Loucy (cell line): Measurements from ENCODE around the gene TUFT1.

Experiments used
- H2AFZ ChIP-seq: fragments of 200-600 bp; sonication (generic); 2 replicates; pipeline ENCODE4 v1.6.0; 2016; ENCODE audit warnings: antibody characterized with exemption, mild to moderate bottlenecking, low read length, moderate library complexity
- H3F3A ChIP-seq: fragments of 200-600 bp; 2 replicates; pipeline ENCODE4 v1.6.0; 2016; ENCODE audit warnings: antibody characterized with exemption, low read depth, mild to moderate bottlenecking
- H3K27me3 ChIP-seq: fragments of 200-600 bp; sonication (generic); 2 replicates; pipeline ENCODE4 v1.6.1; 2014; ENCODE audit warnings: low read length, mild to moderate bottlenecking; ENCODE audit not compliant: insufficient read depth, poor library complexity, severe bottlenecking
- H3K36me3 ChIP-seq: fragments of 200-600 bp; sonication (generic); 2 replicates; pipeline ENCODE4 v1.6.1; 2016; ENCODE audit warnings: low read length; ENCODE audit not compliant: insufficient read depth
- H3K4me1 ChIP-seq: fragments of 200-600 bp; sonication (generic); 2 replicates; pipeline ENCODE4 v1.5.1; 2014; ENCODE audit warnings: low read length, mild to moderate bottlenecking; ENCODE audit not compliant: insufficient read depth, poor library complexity, severe bottlenecking
- H3K4me2 ChIP-seq: fragments of 200-600 bp; sonication (generic); 2 replicates; pipeline ENCODE4 v1.6.0; 2014; ENCODE audit warnings: antibody characterized with exemption, low read length, low read depth, mild to moderate bottlenecking; ENCODE audit not compliant: poor library complexity, severe bottlenecking
- H3K4me3 ChIP-seq: fragments of 200-600 bp; sonication (generic); 2 replicates; pipeline ENCODE4 v1.5.1; 2014; ENCODE audit warnings: low read length, mild to moderate bottlenecking, mixed read lengths; ENCODE audit not compliant: poor library complexity, severe bottlenecking
- H3K79me2 ChIP-seq: fragments of 200-600 bp; sonication (generic); 2 replicates; pipeline ENCODE4 v1.6.1; 2014; ENCODE audit warnings: low read length; ENCODE audit not compliant: insufficient read depth
- H3K9ac ChIP-seq: fragments of 200-600 bp; sonication (generic); 2 replicates; pipeline ENCODE4 v1.6.0; 2014; ENCODE audit warnings: mild to moderate bottlenecking, low read depth, low read length, moderate library complexity; ENCODE audit not compliant: poor library complexity, severe bottlenecking
- H3K9me2 ChIP-seq: fragments of 200-600 bp; sonication (generic); replicated peaks from 2 replicates; pipeline ENCODE4 v1.6.1; 2016; ENCODE audit warnings: low read depth, low read length, mixed read lengths
- H3K9me3 ChIP-seq: fragments of 200-600 bp; sonication (generic); 2 replicates; pipeline ENCODE4 v1.6.1; 2014; ENCODE audit warnings: mild to moderate bottlenecking, antibody characterized with exemption, low read length, low read depth; ENCODE audit not compliant: insufficient read depth
- H4K20me1 ChIP-seq: fragments of 200-600 bp; sonication (generic); 2 replicates; pipeline ENCODE4 v1.6.0; 2014; ENCODE audit warnings: antibody characterized with exemption, low read length, mild to moderate bottlenecking; ENCODE audit not compliant: insufficient read depth, poor library complexity, severe bottlenecking
- CTCF ChIP-seq: fragments of 200-600 bp; sonication (generic); conservative IDR thresholded peaks from 2 replicates; pipeline ENCODE4 v1.5.1; 2014; ENCODE audit warnings: mild to moderate bottlenecking, antibody characterized with exemption, low read length
- EZH2phosphoT487 ChIP-seq: fragments of 200-600 bp; IDR thresholded peaks from 2 replicates; pipeline ENCODE4 v1.6.1; 2018; ENCODE audit warnings: antibody characterized with exemption, mild to moderate bottlenecking, moderate library complexity, borderline replicate concordance

TUFT1 gene

GRCh38 chr1:151581451-151581850, 41.3 kb downstream of the TUFT1 start:
- Histone ChIP-seq H3K9me3 (no peaks in the 10 kb centered on the region), H4K20me1 (no peaks in the 10 kb centered on the region), H3K36me3 (no peaks in the 10 kb centered on the region), H3K4me1 (no peaks in the 10 kb centered on the region), H3K4me3 (no peak overlapping the region), H3K4me2 (no peak overlapping the region), H3K9ac (no peak overlapping the region), H3K9me2 (no peaks in the 10 kb centered on the region), H3K79me2 (no peaks in the 10 kb centered on the region), H3F3A (no peaks in the 10 kb centered on the region), H2AFZ (no peak overlapping the region), H3K27me3 (no peaks in the 10 kb centered on the region)
- TF ChIP-seq CTCF: no peak
- no peak for TF ChIP-seq EZH2phosphoT487

GRCh38 chr1:151581921-151582320, 41.8 kb downstream of the TUFT1 start:
- TF ChIP-seq CTCF (no peak), EZH2phosphoT487 (no peak)
- H3K4me1 ChIP-seq: no peaks in the 10 kb centered on the region

GRCh38 chr1:151583796-151584195, 43.7 kb downstream of the TUFT1 start:
- TF ChIP-seq CTCF (no peak), EZH2phosphoT487 (no peak)
- Histone ChIP-seq H4K20me1 (no peaks in the 10 kb centered on the region), H3F3A (no peaks in the 10 kb centered on the region), H2AFZ (no peak overlapping the region), H3K4me1 (no peaks in the 10 kb centered on the region), H3K9me2 (no peaks in the 10 kb centered on the region), H3K36me3 (no peaks in the 10 kb centered on the region), H3K9ac (no peak overlapping the region), H3K4me2 (no peak overlapping the region), H3K79me2 (no peaks in the 10 kb centered on the region), H3K4me3 (no peak overlapping the region), H3K9me3 (no peaks in the 10 kb centered on the region), H3K27me3 (no peaks in the 10 kb centered on the region)

More at GRCh38 chr1:151581921-151582320, 41.8 kb downstream of the TUFT1 start:
- H3K9me3 ChIP-seq: no peaks in the 10 kb centered on the region
- H3K9ac ChIP-seq: no peak overlapping the region
- H4K20me1 ChIP-seq: no peaks in the 10 kb centered on the region
- H3F3A ChIP-seq: no peaks in the 10 kb centered on the region
- no peak overlapping the region for H2AFZ ChIP-seq
- H3K9me2 ChIP-seq: no peaks in the 10 kb centered on the region
- no peaks in the 10 kb centered on the region for H3K36me3 ChIP-seq
- H3K27me3 ChIP-seq: no peaks in the 10 kb centered on the region
- H3K4me3 ChIP-seq: no peak overlapping the region
- H3K4me2 ChIP-seq: no peak overlapping the region
- no peaks in the 10 kb centered on the region for H3K79me2 ChIP-seq
